Osteoblast (primary cell): ENCODE data around the gene CDK5RAP1. TPM values are rescaled to one million over a fixed set of nuclear protein-coding genes. Genes with fewer than 3 reads are reported as not detected.

ENCODE experiments used
- DNase-seq: peaks from one replicate; pipeline ENCODE4 v3.0.0; 2011; ENCODE audit warnings: low spot score, mixed read lengths; ENCODE audit not compliant: insufficient read length; ENCODE audit errors: missing footprints
- H2AFZ ChIP-seq: 2 replicates; pipeline ENCODE4 v1.6.0; 2011; ENCODE audit warnings: mild to moderate bottlenecking, low read length
- H3K27ac ChIP-seq: 2 replicates; pipeline ENCODE4 v1.5.1; 2011; ENCODE audit warnings: mild to moderate bottlenecking, low read depth, low read length, moderate library complexity
- H3K27me3 ChIP-seq: 2 replicates; pipeline ENCODE4 v1.6.0; 2012; ENCODE audit warnings: mild to moderate bottlenecking, control low read depth, inconsistent platforms, low read length, moderate library complexity; ENCODE audit not compliant: insufficient read depth
- H3K36me3 ChIP-seq: 2 replicates; pipeline ENCODE4 v1.5.1; 2011; ENCODE audit warnings: mild to moderate bottlenecking, low read length, control low read depth, moderate library complexity; ENCODE audit not compliant: insufficient read depth
- H3K4me1 ChIP-seq: 2 replicates; pipeline ENCODE4 v1.5.1; 2011; ENCODE audit warnings: mild to moderate bottlenecking, low read length, control low read depth, moderate library complexity; ENCODE audit not compliant: insufficient read depth
- H3K4me2 ChIP-seq: 2 replicates; pipeline ENCODE4 v1.6.0; 2011; ENCODE audit warnings: mild to moderate bottlenecking, low read length; ENCODE audit not compliant: insufficient read depth
- H3K4me3 ChIP-seq: fragments of 200-600 bp; sonication (generic); 3 replicates; pipeline ENCODE4 v1.5.1; 2012; ENCODE audit warnings: mild to moderate bottlenecking, low read length, inconsistent platforms; ENCODE audit not compliant: insufficient read depth
- H3K79me2 ChIP-seq: 2 replicates; pipeline ENCODE4 v1.6.0; 2012; ENCODE audit warnings: mild to moderate bottlenecking, low read length, control low read depth, inconsistent platforms; ENCODE audit not compliant: insufficient read depth
- H3K9me3 ChIP-seq: 2 replicates; pipeline ENCODE4 v1.5.1; 2011; ENCODE audit warnings: low read depth, low read length, control low read depth
- H4K20me1 ChIP-seq: 2 replicates; pipeline ENCODE4 v1.6.0; 2012; ENCODE audit warnings: mild to moderate bottlenecking, low read length, control low read depth; ENCODE audit not compliant: insufficient read depth
- CTCF ChIP-seq: IDR thresholded peaks from 2 replicates; pipeline ENCODE4 v1.5.1; 2011; ENCODE audit warnings: mild to moderate bottlenecking, low read depth, low read length, moderate library complexity; ENCODE audit errors: extremely low read depth
- total RNA-seq: library from RNA; depleted of rRNA; stranded (reverse); fragments of >200 nt; gene quantifications from 2 replicates; pipeline ENCODE4 v1.2.3, GENCODE V29; 2012

CDK5RAP1 gene
- total RNA-seq, 1 donor, result 16.6 TPM

GRCh38 chr20:33418033-33418432 is 16.7 kb upstream of the CDK5RAP1 start:
- Histone ChIP-seq H3K79me2 (no peaks in the 10 kb centered on the region), H3K4me1 (peaks cover 4% of the 10 kb centered on the region)

GRCh38 chr20:33415948-33416347 is 14.6 kb upstream of the CDK5RAP1 start:
- H3K4me1 ChIP-seq, result no peaks in the 10 kb centered on the region
- no peaks in the 10 kb centered on the region for H4K20me1 ChIP-seq
- no peaks in the 10 kb centered on the region for H3K27me3 ChIP-seq
- H3K9me3 ChIP-seq, result no peaks in the 10 kb centered on the region
- TF ChIP-seq CTCF, result peak; percentile 50
- no peak overlapping the region for H3K4me3 ChIP-seq
- no peaks in the 10 kb centered on the region for H3K79me2 ChIP-seq
- H3K4me2 ChIP-seq, result peak overlapping the region; percentile 20
- no peak overlapping the region for H3K27ac ChIP-seq
- H2AFZ ChIP-seq, result no peak overlapping the region
- DNase-seq, result peak; percentile 91
- peaks cover 3% of the 10 kb centered on the region for H3K36me3 ChIP-seq

More at GRCh38 chr20:33418033-33418432, 16.7 kb upstream of the CDK5RAP1 start:
- DNase-seq, result no peak
- no peak overlapping the region for H3K4me3 ChIP-seq
- no peak overlapping the region for H3K27ac ChIP-seq
- H3K27me3 ChIP-seq, result no peaks in the 10 kb centered on the region
- no peaks in the 10 kb centered on the region for H4K20me1 ChIP-seq
- H3K9me3 ChIP-seq, result no peaks in the 10 kb centered on the region
- no peak for TF ChIP-seq CTCF
- no peak overlapping the region for H2AFZ ChIP-seq
- no peaks in the 10 kb centered on the region for H3K36me3 ChIP-seq
- no peak overlapping the region for H3K4me2 ChIP-seq

- no peaks in the 10 kb centered on the region for H3K9me3 ChIP-seq
- peaks cover 5% of the 10 kb centered on the region for H3K36me3 ChIP-seq
- no peaks in the 10 kb centered on the region for H3K27me3 ChIP-seq
- no peak overlapping the region for H2AFZ ChIP-seq
- no peak overlapping the region for H3K4me2 ChIP-seq
- TF ChIP-seq CTCF, result no peak
- H3K4me3 ChIP-seq, result no peak overlapping the region
- DNase-seq, result no peak
- H3K4me1 ChIP-seq, result peaks cover under 1% of the 10 kb centered on the region
- H3K79me2 ChIP-seq, result peaks cover 2% of the 10 kb centered on the region
- no peaks in the 10 kb centered on the region for H4K20me1 ChIP-seq
- H3K27ac ChIP-seq, result no peak overlapping the region
These were observed 11.1 kb upstream of the CDK5RAP1 start for GRCh38 chr20:33412484-33412838.

GRCh38 chr20:33411711-33412483 is 10.6 kb upstream of the CDK5RAP1 start:
- no peaks in the 10 kb centered on the region for H3K9me3 ChIP-seq
- no peak overlapping the region for H3K4me2 ChIP-seq
- H3K27ac ChIP-seq, result no peak overlapping the region
- TF ChIP-seq CTCF, result no peak
- H3K4me1 ChIP-seq, result peaks cover 3% of the 10 kb centered on the region
- DNase-seq, result no peak
- no peak overlapping the region for H2AFZ ChIP-seq
- H3K79me2 ChIP-seq, result peaks cover 2% of the 10 kb centered on the region
- H3K36me3 ChIP-seq, result peaks cover 7% of the 10 kb centered on the region
- no peaks in the 10 kb centered on the region for H3K27me3 ChIP-seq
- no peaks in the 10 kb centered on the region for H4K20me1 ChIP-seq
- no peak overlapping the region for H3K4me3 ChIP-seq
